Neutrophil (primary cell): Measurements from ENCODE around the gene ZNF618.
"Not testable (repeated sequence)": the region's sequence is repeated elsewhere in the genome, so short reads cannot be mapped to it uniquely, and the experiment has no call there.

Source experiments
- H3K27ac ChIP-seq: fragments of 200-600 bp; sonication (generic); 2 replicates; pipeline ENCODE4 v1.5.1; 2016; ENCODE audit warnings: mild to moderate bottlenecking, moderate library complexity
- H3K27me3 ChIP-seq: fragments of 200-600 bp; sonication (generic); 2 replicates; pipeline ENCODE4 v1.6.0; 2016; ENCODE audit warnings: mild to moderate bottlenecking
- H3K36me3 ChIP-seq: fragments of 200-600 bp; sonication (generic); 2 replicates; pipeline ENCODE4 v1.5.1; 2017
- H3K4me1 ChIP-seq, 2 experiments: fragments of 200-600 bp in 1 of 2; sonication (generic) in 1 of 2; 1 replicate in 1 of 2; 2 replicates in 1 of 2; pipeline versions ENCODE4 v1.5.1 to v1.6.1; 2013 to 2016; ENCODE audit warnings: low read depth in 1 of 2, low read length in 1 of 2, mild to moderate bottlenecking in 1 of 2, moderate library complexity in 1 of 2; ENCODE audit not compliant: control insufficient read depth in 1 of 2, insufficient read depth in 1 of 2
- H3K4me3 ChIP-seq, 2 experiments: fragments of 200-600 bp in 1 of 2; sonication (generic) in 1 of 2; 1 replicate in 1 of 2; 2 replicates in 1 of 2; pipeline ENCODE4 v1.5.1; 2013 to 2016; ENCODE audit warnings: low read depth in 1 of 2, low read length in 1 of 2, mild to moderate bottlenecking in 1 of 2, moderate library complexity in 1 of 2
- H3K9me3 ChIP-seq: fragments of 200-600 bp; sonication (generic); 2 replicates; pipeline ENCODE4 v1.5.1; 2016
- CTCF ChIP-seq: fragments of 200-600 bp; sonication (generic); IDR thresholded peaks from 2 replicates; pipeline ENCODE4 v1.5.1; 2016; ENCODE audit warnings: antibody characterized with exemption

Gene ZNF618

GRCh38 chr9:114037961-114038723 is 162.0 kb downstream of the ZNF618 start:
- Histone ChIP-seq H3K27ac (no peak overlapping the region), H3K36me3 (no peaks in the 10 kb centered on the region), H3K4me1 (no peaks in the 10 kb centered on the region), H3K27me3 (no peaks in the 10 kb centered on the region), H3K9me3 (no peaks in the 10 kb centered on the region), H3K4me3 (no peak overlapping the region)
- TF ChIP-seq CTCF: no peak

- Histone ChIP-seq H3K4me3 (no peak overlapping the region), H3K9me3 (no peaks in the 10 kb centered on the region), H3K4me1 (no peaks in the 10 kb centered on the region), H3K36me3 (no peaks in the 10 kb centered on the region), H3K27me3 (no peaks in the 10 kb centered on the region), H3K27ac (no peak overlapping the region)
- TF ChIP-seq CTCF: no peak
Observed at GRCh38 chr9:114038724-114039313, 162.7 kb downstream of the ZNF618 start.

GRCh38 chr9:114039484-114039883 is 163.4 kb downstream of the ZNF618 start:
- TF ChIP-seq CTCF: no peak
- no peak overlapping the region for H3K4me3 ChIP-seq
- H3K36me3 ChIP-seq: no peaks in the 10 kb centered on the region
- H3K27ac ChIP-seq: no peak overlapping the region
- no peaks in the 10 kb centered on the region for H3K4me1 ChIP-seq
- no peaks in the 10 kb centered on the region for H3K27me3 ChIP-seq
- no peaks in the 10 kb centered on the region for H3K9me3 ChIP-seq

GRCh38 chr9:114043660-114044059 is 167.6 kb downstream of the ZNF618 start:
- H3K27me3 ChIP-seq, H3K27ac ChIP-seq, H3K9me3 ChIP-seq: not testable (repeated sequence)

GRCh38 chr9:114046237-114046755 is 170.2 kb downstream of the ZNF618 start:
- no peaks in the 10 kb centered on the region for H3K36me3 ChIP-seq
- H3K4me3 ChIP-seq: no peak overlapping the region
- no peak for TF ChIP-seq CTCF
- H3K4me1 ChIP-seq: no peaks in the 10 kb centered on the region
- no peaks in the 10 kb centered on the region for H3K27me3 ChIP-seq
- no peaks in the 10 kb centered on the region for H3K9me3 ChIP-seq
- H3K27ac ChIP-seq: no peak overlapping the region

More at GRCh38 chr9:114043660-114044059, 167.6 kb downstream of the ZNF618 start:
- not testable (repeated sequence) for H3K4me3 ChIP-seq, H3K4me1 ChIP-seq, H3K36me3 ChIP-seq

- no peaks in the 10 kb centered on the region for H3K27me3 ChIP-seq
Observed at GRCh38 chr9:114046875-114047274, 170.8 kb downstream of the ZNF618 start.

More at GRCh38 chr9:114046875-114047274, 170.8 kb downstream of the ZNF618 start:
- H3K36me3 ChIP-seq: no peaks in the 10 kb centered on the region
- no peaks in the 10 kb centered on the region for H3K9me3 ChIP-seq
- no peaks in the 10 kb centered on the region for H3K4me1 ChIP-seq
- H3K27ac ChIP-seq: no peak overlapping the region
- no peak overlapping the region for H3K4me3 ChIP-seq
- TF ChIP-seq CTCF: no peak
